ENCODE measurements around the gene OR1F1.
"Not testable (repeated sequence)": the region's sequence is repeated elsewhere in the genome, so short reads cannot be mapped to it uniquely, and the experiment has no call there.

The OR1F1 gene

GRCh38 chr16:3175157-3176093 lies 12.6 kb upstream of the OR1F1 start:
- peak; percentile 32 for DNase-seq

GRCh38 chr16:3179651-3180050 lies 8.4 kb upstream of the OR1F1 start:
- no peak for DNase-seq

DNA sequence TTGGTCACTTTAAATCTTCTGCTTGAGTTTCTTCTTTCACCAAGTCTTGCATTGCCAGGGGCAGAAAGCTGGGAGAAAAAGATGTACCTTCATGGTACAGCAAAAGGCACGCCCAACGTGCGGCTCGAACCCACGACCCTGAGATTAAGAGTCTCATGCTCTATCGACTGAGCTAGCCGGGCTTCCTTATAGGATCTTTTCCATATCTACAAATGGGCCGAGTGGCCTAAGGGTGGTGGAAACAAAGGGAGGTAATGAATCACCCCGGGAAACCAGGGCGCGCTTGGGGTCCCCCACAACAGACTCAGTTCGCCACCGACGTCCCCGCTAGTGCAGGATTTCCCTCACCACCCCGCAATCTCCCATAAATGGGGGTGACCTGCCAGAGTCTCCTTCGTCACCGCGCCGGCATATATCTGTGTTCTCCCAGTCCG lies 7.5 kb upstream of the OR1F1 start:
- DNase-seq, result no peak

GRCh38 chr16:3182293-3182607 lies 5.8 kb upstream of the OR1F1 start:
- not testable (repeated sequence) for DNase-seq

GRCh38 chr16:3182608-3183444 lies 5.2 kb upstream of the OR1F1 start:
- DNase-seq, result peak; percentile 47

DNA sequence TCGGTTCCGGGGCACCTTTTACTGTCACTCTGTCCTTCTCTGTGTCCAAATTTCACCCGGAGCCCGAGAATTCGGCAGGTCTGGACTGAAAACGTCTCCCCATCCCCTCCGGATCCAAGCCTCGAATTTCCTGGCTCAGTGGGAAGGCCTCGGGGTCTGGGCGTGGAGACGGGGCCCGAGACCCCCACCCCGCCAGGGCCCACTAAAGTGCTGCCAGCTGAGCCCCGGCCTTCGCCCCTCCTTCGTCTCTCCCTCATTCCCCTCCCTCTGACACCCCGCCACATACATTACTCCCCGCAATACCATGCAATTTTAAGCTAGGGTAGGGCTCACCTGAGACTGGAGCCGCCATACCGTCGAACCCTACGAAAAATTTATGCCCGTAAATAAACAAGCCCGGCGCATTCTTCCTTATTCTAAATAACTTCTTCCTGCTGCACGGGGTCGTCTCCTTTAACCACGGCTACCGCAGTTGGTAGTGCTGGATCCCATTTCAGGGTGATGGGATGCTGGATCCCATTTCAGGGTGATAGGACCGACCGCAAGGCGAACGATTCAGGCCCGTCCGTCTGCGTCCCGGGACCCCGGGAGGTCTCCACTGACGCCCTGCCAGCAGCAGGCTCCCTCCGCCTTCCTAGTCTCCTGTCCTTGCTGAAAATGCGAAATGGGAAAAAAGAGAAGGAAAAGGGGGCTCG lies 4.4 kb upstream of the OR1F1 start:
- DNase-seq, result no peak

- DNase-seq, result no peak
Observed at GRCh38 chr16:3186946-3187690, 886 bp upstream of the OR1F1 start.

DNA sequence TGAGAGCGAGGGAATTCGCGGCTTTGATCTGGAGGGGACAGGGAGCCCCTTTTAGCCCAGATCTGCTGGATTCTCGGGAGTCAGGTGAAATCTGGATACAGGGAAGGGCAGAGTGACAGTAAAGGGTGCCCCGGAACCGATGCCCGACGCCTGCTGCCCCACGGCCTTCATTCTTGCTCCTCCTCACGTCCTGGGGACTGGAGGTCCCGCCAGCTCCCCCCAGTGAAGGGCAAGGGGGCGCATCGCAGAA lies 596 bp downstream of the OR1F1 start:
- DNase-seq, result no peak

GRCh38 chr16:3188925-3189825 lies 1.2 kb downstream of the OR1F1 start:
- peak; percentile 53 for DNase-seq

GRCh38 chr16:3189869-3190268 lies 1.9 kb downstream of the OR1F1 start:
- DNase-seq, result no peak

DNA sequence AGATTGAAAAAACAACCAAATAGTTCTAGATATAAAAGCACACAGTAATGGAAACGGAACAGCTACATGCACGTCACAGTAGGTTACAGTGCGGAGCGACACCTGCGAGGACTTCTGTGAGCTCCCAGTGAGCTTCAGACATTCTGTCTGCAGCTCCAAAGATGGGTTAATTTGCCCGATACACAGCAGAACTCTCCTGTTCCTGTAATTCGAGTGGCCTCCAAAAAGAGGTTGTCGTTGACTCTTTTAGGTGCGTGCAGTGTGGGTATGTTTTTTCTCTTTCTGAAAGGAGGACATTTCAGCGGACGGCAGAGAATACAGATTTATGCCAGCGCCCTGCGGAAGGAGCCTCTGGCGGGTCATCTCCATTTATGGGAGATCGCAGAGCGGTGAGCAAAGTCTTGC lies 2.9 kb downstream of the OR1F1 start:
- no peak for DNase-seq

- no peak for DNase-seq
Observed at GRCh38 chr16:3192476-3193019, 4.5 kb downstream of the OR1F1 start.

DNA sequence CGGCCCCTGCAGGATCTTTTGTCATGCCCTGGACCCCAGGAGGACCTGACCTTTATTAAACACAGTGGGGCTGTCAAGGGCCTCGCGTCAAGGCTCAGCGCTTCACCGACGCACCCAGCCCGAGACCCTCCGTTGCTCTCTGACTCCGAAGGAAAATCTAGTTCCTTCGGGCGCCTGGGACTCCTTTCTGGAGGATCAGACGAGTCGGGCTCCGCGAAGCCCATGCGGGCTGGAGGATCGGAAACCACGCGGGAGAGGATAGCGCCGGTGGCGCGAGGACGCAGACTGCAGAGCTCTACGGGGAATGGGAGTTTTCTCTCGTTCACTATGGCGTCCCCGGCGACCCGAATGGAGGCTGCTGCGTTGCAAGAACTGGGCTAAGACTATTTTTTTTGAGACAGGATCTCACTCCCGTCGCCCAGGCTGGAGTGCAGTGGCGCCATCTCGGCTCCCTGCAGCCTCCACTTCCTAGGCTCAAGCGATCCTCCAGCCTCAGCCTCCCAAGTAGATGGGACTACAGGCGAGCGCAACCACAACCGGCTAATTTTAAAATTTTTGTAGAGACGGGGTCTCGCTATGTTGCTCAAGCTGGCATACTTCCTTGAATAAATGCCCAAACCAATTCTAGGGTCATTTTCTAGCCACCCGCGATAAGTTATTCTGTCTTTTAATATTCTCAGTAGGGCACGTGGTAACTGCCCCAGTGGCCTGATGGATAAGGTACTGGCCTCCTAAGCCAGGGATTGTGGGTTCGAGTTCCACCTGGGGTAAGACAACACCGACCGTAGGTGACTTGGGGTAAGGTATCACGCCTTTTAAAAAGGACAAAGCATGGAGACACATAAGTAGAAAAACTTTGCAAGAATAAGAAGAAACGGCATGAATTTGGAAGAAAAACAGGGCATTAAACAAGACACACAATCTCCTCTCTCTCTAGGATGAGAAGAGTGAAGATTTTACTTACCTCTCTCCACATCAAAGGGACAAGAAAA lies 5.5 kb downstream of the OR1F1 start:
- DNase-seq, result no peak

GRCh38 chr16:3194792-3195191 lies 6.8 kb downstream of the OR1F1 start:
- DNase-seq, result no peak

GRCh38 chr16:3195975-3196374 lies 8.0 kb downstream of the OR1F1 start:
- DNase-seq, result no peak

- DNase-seq, result not testable (repeated sequence)
Observed at GRCh38 chr16:3197694-3198333, 9.8 kb downstream of the OR1F1 start.

- DNase-seq, result no peak
Observed at GRCh38 chr16:3198334-3199072, 10.5 kb downstream of the OR1F1 start.

- DNase-seq, result no peak
Observed at GRCh38 chr16:3202903-3203539, 15.0 kb downstream of the OR1F1 start.

Measured in NCI-H345 (cell line).